ENCODE data around the gene CEACAM16.

The CEACAM16 gene

GRCh38 chr19:44757057-44757734, 58.2 kb downstream of the CEACAM16 start:
- in situ Hi-C loops (cut with HindIII; ENCODE audit: low sequenced_read_pairs): no loop called here

- in situ Hi-C loops (cut with HindIII; ENCODE audit: low sequenced_read_pairs): no loop called here
These were observed 59.0 kb downstream of the CEACAM16 start for GRCh38 chr19:44757735-44758505.

- in situ Hi-C loops (cut with HindIII; ENCODE audit: low sequenced_read_pairs): no loop called here
These were observed 59.6 kb downstream of the CEACAM16 start for GRCh38 chr19:44758596-44758995.

DNA sequence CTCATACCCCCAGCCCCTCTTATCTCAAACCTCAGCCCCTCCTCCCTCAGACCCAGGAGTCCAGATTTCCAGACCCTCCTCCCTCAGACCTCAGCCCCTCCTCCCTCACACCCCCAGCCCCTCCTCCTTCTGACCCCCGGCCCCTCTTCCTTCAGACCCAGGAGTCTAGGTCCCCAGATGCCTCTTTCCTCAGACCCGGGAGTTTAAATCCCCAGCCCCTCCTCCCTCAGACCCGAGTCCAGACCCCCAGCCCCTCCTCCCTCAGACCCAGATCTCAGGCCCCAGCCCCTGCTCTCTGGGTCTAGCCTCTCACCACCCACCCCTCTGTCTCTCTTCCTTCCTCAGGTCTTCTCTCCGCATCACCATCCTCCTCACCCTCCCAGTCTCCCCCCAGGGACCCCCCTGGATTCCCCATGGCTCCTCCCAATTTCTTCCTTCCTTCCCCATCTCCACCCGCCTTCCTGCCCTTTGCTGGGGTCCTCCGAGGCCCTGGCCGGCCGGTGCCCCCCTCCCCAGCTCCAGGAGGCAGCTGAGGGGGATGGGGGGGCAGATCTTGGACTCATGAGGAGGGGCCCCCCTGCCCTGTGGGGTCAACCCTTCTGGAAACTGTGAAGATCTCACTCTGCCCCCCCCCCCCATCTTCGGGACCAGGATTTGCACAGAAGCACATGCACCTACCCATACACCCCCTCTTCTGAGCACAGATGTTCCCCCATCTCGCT, 60.3 kb downstream of the CEACAM16 start:
- in situ Hi-C loops (cut with HindIII; ENCODE audit: low sequenced_read_pairs): no loop called here

Data from endothelial cell of hepatic sinusoid (primary cell).